SK-N-SH (cell line): ENCODE results near the gene RPL12. TPM values are rescaled to one million over a fixed set of nuclear protein-coding genes. Genes with fewer than 3 reads are reported as not detected.
A peak's percentile ranks its signal among the peaks of the same experiment; 100 is the strongest.

Source experiments
- CTCF ChIA-PET: fragments of 300-600, 350-600 bp; formaldehyde crosslinking; extraction: SDS; loops from one replicate; lab custom pipeline; 2021; lab: Yijun Ruan, JAX
- POLR2A ChIA-PET: fragments of 350-600 bp; sonication (Branson Sonifier 250); formaldehyde crosslinking; extraction: SDS; loops from one replicate; lab custom pipeline; 2020; ENCODE audit warnings: antibody characterized with exemption, inconsistent platforms; lab: Yijun Ruan, JAX
- DNase-seq: peaks from one replicate; pipeline ENCODE4 v3.0.0; 2012
- H2AFZ ChIP-seq: fragments of 200-600 bp; sonication (generic); 2 replicates; pipeline ENCODE4 v1.8.1; 2016; ENCODE audit warnings: antibody characterized with exemption, mild to moderate bottlenecking, low read depth
- H3F3A ChIP-seq: fragments of 200-600 bp; sonication (generic); replicated peaks from 2 replicates; pipeline ENCODE3; 2016; ENCODE audit warnings: antibody characterized with exemption, mild to moderate bottlenecking; ENCODE audit not compliant: insufficient read depth
- H3K27ac ChIP-seq, 2 experiments: fragments of 200-500 bp in 1 of 2; fragments of 200-600 bp in 1 of 2; sonication (Bioruptor generic) in 1 of 2; sonication (generic), shearing (Covaris generic) in 1 of 2; 2 replicates each; pipeline versions ENCODE4 v1.5.1 to v1.6.1; 2014 to 2016; ENCODE audit warnings: low read depth in 2 of 2, inconsistent platforms in 1 of 2, low read length in 1 of 2, mild to moderate bottlenecking in 1 of 2, mixed read lengths in 1 of 2
- H3K27me3 ChIP-seq: fragments of 200-600 bp; sonication (generic), shearing (Covaris generic); 2 replicates; pipeline ENCODE4 v1.6.1; 2016; ENCODE audit warnings: mixed run types; ENCODE audit not compliant: insufficient read depth
- H3K36me3 ChIP-seq, 2 experiments: fragments of 200-500 bp in 1 of 2; fragments of 200-600 bp in 1 of 2; sonication (Bioruptor generic) in 1 of 2; sonication (generic) in 1 of 2; replicated peaks in 1 of 2; 2 replicates each; pipeline versions ENCODE3 to v1.5.1; 2014 to 2016; ENCODE audit warnings: low read length in 1 of 2, mild to moderate bottlenecking in 1 of 2; ENCODE audit not compliant: insufficient read depth in 2 of 2, control insufficient read depth in 1 of 2
- H3K4me1 ChIP-seq, 2 experiments: fragments of 200-500 bp in 1 of 2; fragments of 200-600 bp in 1 of 2; sonication (Bioruptor generic) in 1 of 2; sonication (generic), shearing (Covaris generic) in 1 of 2; 2 replicates each; pipeline versions ENCODE4 v1.5.1 to v1.6.1; 2014 to 2016; ENCODE audit warnings: low read depth in 1 of 2, low read length in 1 of 2, mixed run types in 1 of 2; ENCODE audit not compliant: insufficient read depth in 2 of 2, control insufficient read depth in 1 of 2
- H3K4me2 ChIP-seq: fragments of 200-600 bp; sonication (generic), shearing (Covaris generic); 2 replicates; pipeline ENCODE4 v1.6.1; 2017; ENCODE audit warnings: mixed run types
- H3K4me3 ChIP-seq, 2 experiments: fragments of 200-500 bp in 1 of 2; fragments of 200-600 bp in 1 of 2; sonication (Bioruptor generic) in 1 of 2; sonication (generic), shearing (Covaris generic) in 1 of 2; 2 replicates each; pipeline versions ENCODE4 v1.5.1 to v1.8.1; 2014 to 2016; ENCODE audit warnings: low read depth in 2 of 2, inconsistent platforms in 1 of 2, low read length in 1 of 2, mild to moderate bottlenecking in 1 of 2, mixed read lengths in 1 of 2, moderate library complexity in 1 of 2
- H3K79me2 ChIP-seq: fragments of 200-600 bp; sonication (generic); 2 replicates; pipeline ENCODE4 v1.8.1; 2017; ENCODE audit warnings: mild to moderate bottlenecking; ENCODE audit not compliant: insufficient read depth
- H3K9ac ChIP-seq: fragments of 200-600 bp; sonication (generic); 2 replicates; pipeline ENCODE4 v1.6.1; 2017; ENCODE audit warnings: mixed run types
- H3K9me2 ChIP-seq: fragments of 200-600 bp; sonication (generic); 2 replicates; pipeline ENCODE4 v1.6.1; 2017; ENCODE audit warnings: mixed run types
- H3K9me3 ChIP-seq: fragments of 200-600 bp; sonication (generic); 2 replicates; pipeline ENCODE4 v1.6.1; 2017; ENCODE audit warnings: mixed run types, mild to moderate bottlenecking, moderate library complexity
- H4K20me1 ChIP-seq: fragments of 200-600 bp; sonication (generic); 2 replicates; pipeline ENCODE4 v1.6.1; 2017; ENCODE audit warnings: mild to moderate bottlenecking, mixed run types; ENCODE audit not compliant: insufficient read depth
- CHD2 ChIP-seq: fragments of 150-350 bp; IDR thresholded peaks from 2 replicates; pipeline ENCODE4 v1.6.1; 2018; ENCODE audit warnings: low read length; ENCODE audit not compliant: partially characterized antibody
- EP300 ChIP-seq, 2 experiments: IDR thresholded peaks; 2 replicates each; pipeline versions ENCODE4 v1.4.0 to v1.6.1; 2012; ENCODE audit warnings: borderline replicate concordance in 1 of 2, low read depth in 1 of 2, low read length in 1 of 2
- EZH2phosphoT487 ChIP-seq: fragments of 200-600 bp; sonication (generic); IDR thresholded peaks from 2 replicates; pipeline ENCODE4 v1.6.1; 2017; ENCODE audit warnings: low read depth, mixed run types, mild to moderate bottlenecking, antibody characterized with exemption, moderate library complexity, borderline replicate concordance
- FOSL2 ChIP-seq: IDR thresholded peaks from 2 replicates; pipeline ENCODE4 v1.4.0; 2012; ENCODE audit warnings: low read depth, mild to moderate bottlenecking, moderate library complexity, borderline replicate concordance
- FOXM1 ChIP-seq: IDR thresholded peaks from 2 replicates; pipeline ENCODE4 v1.4.0; 2012; ENCODE audit warnings: low read depth, mild to moderate bottlenecking
- GABPA ChIP-seq: IDR thresholded peaks from 2 replicates; pipeline ENCODE4 v1.4.0; 2012; ENCODE audit warnings: low read depth, mild to moderate bottlenecking
- MXI1 ChIP-seq: IDR thresholded peaks from 2 replicates; pipeline ENCODE4 v1.6.1; 2012; ENCODE audit warnings: mild to moderate bottlenecking, low read depth, low read length, improper control_type of control experiment
- NRF1 ChIP-seq: IDR thresholded peaks from 2 replicates; pipeline ENCODE4 v1.6.1; 2012; ENCODE audit warnings: low read depth, mild to moderate bottlenecking, low read length
- POLR2AphosphoS5 ChIP-seq: IDR thresholded peaks from 2 replicates; pipeline ENCODE4 v1.6.1; 2012; ENCODE audit warnings: low read depth, low read length
- RAD21 ChIP-seq: IDR thresholded peaks from 2 replicates; pipeline ENCODE4 v1.6.1; 2012; ENCODE audit warnings: mild to moderate bottlenecking, low read length
- RXRA ChIP-seq: IDR thresholded peaks from 2 replicates; pipeline ENCODE4 v1.4.0; 2012; ENCODE audit warnings: low read depth, mild to moderate bottlenecking, borderline replicate concordance
- SMC3 ChIP-seq: IDR thresholded peaks from 2 replicates; pipeline ENCODE4 v1.6.1; 2012; ENCODE audit warnings: low read depth, low read length, improper control_type of control experiment
- TAF1 ChIP-seq: IDR thresholded peaks from 2 replicates; pipeline ENCODE4 v1.6.1; 2012; ENCODE audit warnings: low read depth, mild to moderate bottlenecking, low read length, moderate library complexity, borderline replicate concordance
- TCF12 ChIP-seq: IDR thresholded peaks from 2 replicates; pipeline ENCODE4 v1.4.0; 2012
- WGBS: methylation state at CpG from one replicate; pipeline ENCODE4 v1.1.6; 2017; ENCODE audit warnings: low lambda C conversion rate; 5-methylcytosine and 5-hydroxymethylcytosine counted together
- polyA plus RNA-seq, 3 experiments: library from polyadenylated mRNA; depleted of rRNA; stranded (reverse); fragments of >200 nt; gene quantifications; 2 replicates each; pipeline ENCODE4 v1.2.3, GENCODE V29; 2012
- TF ChIP-seq, protein P1 (sequence below): fragments of 200-600 bp; sonication (generic); IDR thresholded peaks from 2 replicates; pipeline ENCODE4 v1.6.1; 2017; ENCODE audit warnings: antibody characterized with exemption, mild to moderate bottlenecking, moderate library complexity
- TF ChIP-seq, protein P2 (sequence below): fragments of 150-350 bp; IDR thresholded peaks from 2 replicates; pipeline ENCODE4 v1.6.1; 2016; ENCODE audit warnings: mild to moderate bottlenecking, low read depth, low read length
- TF ChIP-seq, protein P3 (sequence below): IDR thresholded peaks from 2 replicates; pipeline ENCODE4 v1.4.0; 2012; ENCODE audit warnings: low read depth, borderline replicate concordance

RPL12 gene
- polyA plus RNA-seq, 1 of the 3 experiments (the other 2 are of a cell fraction), result 3,270 TPM

- Histone ChIP-seq H3K36me3 (peaks cover 43 to 58% of the 10 kb centered on the region in 2 experiments), H3K4me2 (peak overlapping the region; percentile 95), H4K20me1 (peaks cover 47% of the 10 kb centered on the region), H3K79me2 (peaks cover 66% of the 10 kb centered on the region), H3F3A (peaks cover 61% of the 10 kb centered on the region)
- POLR2A ChIA-PET, result interaction anchor here (0.6 to 3.2 kb wide), 6 partner anchors 13 to 226 kb away, joined by 3 to 12 read pairs (median 4); partner anchors contain the start of gene ZNF79
- WGBS, result under 1% methylated on average over 12 of the region's 14 CpGs
- CTCF ChIA-PET, result interaction anchor here (1.1 to 1.9 kb wide), 3 partner anchors 12 to 20 kb away, joined by 3 to 5 read pairs (median 3); no protein-coding TSS in a partner anchor
- TF ChIP-seq MXI1 (peak; percentile 75; the same call in 1 of the 2 replicates), POLR2AphosphoS5 (0 out of 2 replicates have a peak, but pooled peaks have one; percentile 3)
- TF ChIP-seq, protein P1, sequence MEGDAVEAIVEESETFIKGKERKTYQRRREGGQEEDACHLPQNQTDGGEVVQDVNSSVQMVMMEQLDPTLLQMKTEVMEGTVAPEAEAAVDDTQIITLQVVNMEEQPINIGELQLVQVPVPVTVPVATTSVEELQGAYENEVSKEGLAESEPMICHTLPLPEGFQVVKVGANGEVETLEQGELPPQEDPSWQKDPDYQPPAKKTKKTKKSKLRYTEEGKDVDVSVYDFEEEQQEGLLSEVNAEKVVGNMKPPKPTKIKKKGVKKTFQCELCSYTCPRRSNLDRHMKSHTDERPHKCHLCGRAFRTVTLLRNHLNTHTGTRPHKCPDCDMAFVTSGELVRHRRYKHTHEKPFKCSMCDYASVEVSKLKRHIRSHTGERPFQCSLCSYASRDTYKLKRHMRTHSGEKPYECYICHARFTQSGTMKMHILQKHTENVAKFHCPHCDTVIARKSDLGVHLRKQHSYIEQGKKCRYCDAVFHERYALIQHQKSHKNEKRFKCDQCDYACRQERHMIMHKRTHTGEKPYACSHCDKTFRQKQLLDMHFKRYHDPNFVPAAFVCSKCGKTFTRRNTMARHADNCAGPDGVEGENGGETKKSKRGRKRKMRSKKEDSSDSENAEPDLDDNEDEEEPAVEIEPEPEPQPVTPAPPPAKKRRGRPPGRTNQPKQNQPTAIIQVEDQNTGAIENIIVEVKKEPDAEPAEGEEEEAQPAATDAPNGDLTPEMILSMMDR, result no peak
- TF ChIP-seq, all 33 proteins: peak for 2
- Histone ChIP-seq H3K27me3 (no peaks in the 10 kb centered on the region), H3K4me3 (peak overlapping the region; percentile 92 to 99), H3K9me2 (no peaks in the 10 kb centered on the region), H2AFZ (no peak overlapping the region), H3K9ac (peak overlapping the region; percentile 95), H3K27ac (peak overlapping the region; percentile 77 to 92), H3K9me3 (no peaks in the 10 kb centered on the region), H3K4me1 (peaks cover 5 to 40% of the 10 kb centered on the region in 2 experiments; a peak in 3 of 4 replicates)
- DNase-seq, result no peak
Observed at GRCh38 chr9:127450243-127450760, 904 bp downstream of the RPL12 start.

- CTCF ChIA-PET, result interaction anchor here (1.1 to 1.2 kb wide), 2 partner anchors 11 to 21 kb away, joined by 3 read pairs; no protein-coding TSS in a partner anchor
- no peak for DNase-seq
- Histone ChIP-seq H3K9me2 (no peaks in the 10 kb centered on the region), H3K4me3 (peak overlapping the region; percentile 92 to 99), H3K9me3 (no peaks in the 10 kb centered on the region), H3K9ac (peak overlapping the region; percentile 95), H3K4me2 (peak overlapping the region; percentile 95), H3F3A (peaks cover 69% of the 10 kb centered on the region), H3K27ac (peak overlapping the region; percentile 77 to 92), H3K4me1 (peaks cover 5 to 40% of the 10 kb centered on the region in 2 experiments), H2AFZ (no peak overlapping the region), H3K36me3 (peaks cover 50 to 58% of the 10 kb centered on the region in 2 experiments), H4K20me1 (peaks cover 52% of the 10 kb centered on the region), H3K79me2 (peaks cover 66% of the 10 kb centered on the region), H3K27me3 (no peaks in the 10 kb centered on the region)
- 14% methylated on average over 5 of the region's 5 CpGs for WGBS
- POLR2A ChIA-PET, result interaction anchor here (1.9 kb wide), 1 partner anchor 25 kb away, joined by 12 read pairs; the partner anchor contains the start of gene ZNF79
- TF ChIP-seq EZH2phosphoT487 (no peak), POLR2AphosphoS5 (no peak), CHD2 (no peak), FOXM1 (no peak), EP300 (IDR thresholded peaks at IDR 0.05; ENCODE audit: borderline replicate concordance in 1 of 2, low read depth in 1 of 2, low read length in 1 of 2) (no peak), TCF12 (no peak), RXRA (no peak), SMC3 (no peak), FOSL2 (no peak), TAF1 (no peak), GABPA (no peak), NRF1 (no peak), RAD21 (no peak)
- TF ChIP-seq, protein P2, sequence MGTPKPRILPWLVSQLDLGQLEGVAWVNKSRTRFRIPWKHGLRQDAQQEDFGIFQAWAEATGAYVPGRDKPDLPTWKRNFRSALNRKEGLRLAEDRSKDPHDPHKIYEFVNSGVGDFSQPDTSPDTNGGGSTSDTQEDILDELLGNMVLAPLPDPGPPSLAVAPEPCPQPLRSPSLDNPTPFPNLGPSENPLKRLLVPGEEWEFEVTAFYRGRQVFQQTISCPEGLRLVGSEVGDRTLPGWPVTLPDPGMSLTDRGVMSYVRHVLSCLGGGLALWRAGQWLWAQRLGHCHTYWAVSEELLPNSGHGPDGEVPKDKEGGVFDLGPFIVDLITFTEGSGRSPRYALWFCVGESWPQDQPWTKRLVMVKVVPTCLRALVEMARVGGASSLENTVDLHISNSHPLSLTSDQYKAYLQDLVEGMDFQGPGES, result no peak
- TF ChIP-seq, protein P3, sequence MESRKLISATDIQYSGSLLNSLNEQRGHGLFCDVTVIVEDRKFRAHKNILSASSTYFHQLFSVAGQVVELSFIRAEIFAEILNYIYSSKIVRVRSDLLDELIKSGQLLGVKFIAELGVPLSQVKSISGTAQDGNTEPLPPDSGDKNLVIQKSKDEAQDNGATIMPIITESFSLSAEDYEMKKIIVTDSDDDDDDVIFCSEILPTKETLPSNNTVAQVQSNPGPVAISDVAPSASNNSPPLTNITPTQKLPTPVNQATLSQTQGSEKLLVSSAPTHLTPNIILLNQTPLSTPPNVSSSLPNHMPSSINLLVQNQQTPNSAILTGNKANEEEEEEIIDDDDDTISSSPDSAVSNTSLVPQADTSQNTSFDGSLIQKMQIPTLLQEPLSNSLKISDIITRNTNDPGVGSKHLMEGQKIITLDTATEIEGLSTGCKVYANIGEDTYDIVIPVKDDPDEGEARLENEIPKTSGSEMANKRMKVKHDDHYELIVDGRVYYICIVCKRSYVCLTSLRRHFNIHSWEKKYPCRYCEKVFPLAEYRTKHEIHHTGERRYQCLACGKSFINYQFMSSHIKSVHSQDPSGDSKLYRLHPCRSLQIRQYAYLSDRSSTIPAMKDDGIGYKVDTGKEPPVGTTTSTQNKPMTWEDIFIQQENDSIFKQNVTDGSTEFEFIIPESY, result no peak
- TF ChIP-seq, protein P1, result no peak
Observed at GRCh38 chr9:127449332-127449966, 1.8 kb downstream of the RPL12 start.
